ENCODE measurements around the gene ATP2A3.

ATP2A3 gene

GRCh38 chr17:3964203-3965117 is at the start of gene ATP2A3:
ATP2A3 (minus strand) TSS chr17:3964437; CDS start chr17:3964291, 146 bp downstream.
- DNase-seq (ENCODE audit: low spot score): no peak

GRCh38 chr17:4010754-4011153 is 46.5 kb upstream of the ATP2A3 start:
- no peak for DNase-seq (ENCODE audit: low spot score)

GRCh38 chr17:4009186-4009785 is 45.0 kb upstream of the ATP2A3 start:
- DNase-seq (ENCODE audit: low spot score): no peak

- DNase-seq (ENCODE audit: low spot score): no peak
Observed at GRCh38 chr17:4008441-4009185, 44.4 kb upstream of the ATP2A3 start.

DNA sequence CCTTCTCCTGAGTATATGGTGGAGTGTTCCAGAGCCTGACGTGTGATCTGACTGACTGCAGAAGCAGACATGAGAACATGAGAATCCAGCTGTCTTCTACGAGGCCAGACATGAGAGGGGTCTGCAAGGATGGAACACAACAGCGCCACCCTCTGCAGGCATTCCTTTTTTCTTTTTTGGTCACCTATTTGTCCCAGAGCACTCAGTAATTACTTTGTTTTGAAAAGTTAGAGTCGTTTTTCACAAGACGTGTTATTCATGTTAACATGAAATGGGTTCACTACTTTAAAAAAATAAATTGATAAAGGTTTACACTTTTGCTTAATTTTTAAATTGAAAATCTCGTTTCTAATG is 43.8 kb upstream of the ATP2A3 start:
- no peak for DNase-seq (ENCODE audit: low spot score)

DNA sequence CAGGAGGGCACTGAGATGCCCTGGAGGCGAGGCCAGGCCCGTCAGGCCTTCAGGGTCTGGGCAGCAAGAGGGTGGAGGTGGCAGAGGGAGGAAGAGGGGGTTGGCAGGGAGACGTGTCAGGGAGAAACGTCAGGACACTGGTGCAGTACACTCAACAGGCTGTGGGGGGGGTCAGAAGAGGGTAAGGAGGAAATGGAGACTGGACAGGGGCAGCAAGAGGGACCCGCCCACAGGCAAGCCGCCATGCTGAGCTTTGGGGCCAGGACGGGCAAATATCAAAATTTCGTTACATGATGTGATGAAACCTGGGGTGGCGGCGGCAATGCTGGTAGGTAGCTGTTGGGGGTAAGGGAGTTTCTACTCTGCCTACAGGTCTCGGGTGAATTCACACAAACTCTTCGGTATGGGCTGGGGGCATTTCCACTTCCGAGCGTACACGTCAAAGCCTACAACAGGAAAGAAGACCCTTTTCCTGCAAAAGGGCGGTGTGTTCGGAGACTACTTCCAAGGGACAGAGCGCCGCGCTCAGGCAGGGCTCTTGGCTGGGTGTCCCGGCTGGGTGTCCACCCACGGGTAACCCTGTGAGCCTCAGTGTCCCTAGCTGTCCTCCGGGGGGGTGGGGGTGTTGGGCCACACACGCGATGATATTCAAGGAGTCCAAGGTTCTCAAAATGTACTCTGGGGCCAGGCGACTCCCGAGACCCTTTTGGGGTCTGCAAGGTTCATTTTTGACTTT is 43.3 kb upstream of the ATP2A3 start:
- DNase-seq (ENCODE audit: low spot score): no peak

DNA sequence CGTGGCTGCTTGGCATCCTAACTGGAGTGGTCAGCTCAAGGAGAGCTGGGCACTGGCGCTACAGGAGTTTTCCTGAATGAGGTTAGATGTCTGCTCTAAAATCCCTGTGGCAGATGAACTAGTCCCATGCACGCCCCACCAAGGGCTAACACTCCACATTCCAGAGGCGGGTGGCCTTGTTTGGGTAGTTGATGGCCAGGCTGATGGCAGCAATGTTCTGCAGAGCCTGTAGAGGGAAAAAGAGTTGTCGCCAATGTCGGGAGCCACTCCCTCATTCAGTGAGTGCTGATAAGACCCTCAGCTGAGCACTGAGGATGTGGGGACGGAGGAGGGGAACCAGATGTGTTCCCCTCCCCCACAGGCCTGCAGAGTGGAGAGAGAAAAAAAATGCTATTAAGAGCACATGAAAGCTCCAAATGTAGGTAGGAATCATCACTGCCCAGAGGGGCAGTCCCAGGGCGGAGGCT is 42.5 kb upstream of the ATP2A3 start:
- no peak for DNase-seq (ENCODE audit: low spot score)

DNA sequence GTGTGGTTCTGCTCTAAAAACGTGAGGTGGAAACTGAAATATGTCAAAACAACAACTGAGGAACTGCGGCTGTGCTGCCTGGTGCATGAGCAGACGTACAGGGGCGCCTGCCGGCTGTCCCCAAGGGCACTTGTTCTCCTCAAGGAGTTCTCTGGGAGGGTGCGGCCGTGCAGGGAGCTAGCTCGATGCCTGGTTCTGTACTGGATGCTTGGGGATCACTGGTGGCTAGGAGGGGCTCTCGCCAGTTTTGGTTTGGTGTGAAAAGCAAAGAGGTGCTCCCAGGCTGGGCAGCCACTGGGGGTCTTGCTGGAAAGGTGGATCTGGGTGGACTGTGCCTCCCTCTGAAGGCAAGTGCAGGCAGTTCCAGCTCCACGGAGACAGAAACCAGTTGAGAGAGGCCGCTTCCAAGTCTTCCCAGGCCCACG is 41.9 kb upstream of the ATP2A3 start:
- DNase-seq (ENCODE audit: low spot score): no peak

DNA sequence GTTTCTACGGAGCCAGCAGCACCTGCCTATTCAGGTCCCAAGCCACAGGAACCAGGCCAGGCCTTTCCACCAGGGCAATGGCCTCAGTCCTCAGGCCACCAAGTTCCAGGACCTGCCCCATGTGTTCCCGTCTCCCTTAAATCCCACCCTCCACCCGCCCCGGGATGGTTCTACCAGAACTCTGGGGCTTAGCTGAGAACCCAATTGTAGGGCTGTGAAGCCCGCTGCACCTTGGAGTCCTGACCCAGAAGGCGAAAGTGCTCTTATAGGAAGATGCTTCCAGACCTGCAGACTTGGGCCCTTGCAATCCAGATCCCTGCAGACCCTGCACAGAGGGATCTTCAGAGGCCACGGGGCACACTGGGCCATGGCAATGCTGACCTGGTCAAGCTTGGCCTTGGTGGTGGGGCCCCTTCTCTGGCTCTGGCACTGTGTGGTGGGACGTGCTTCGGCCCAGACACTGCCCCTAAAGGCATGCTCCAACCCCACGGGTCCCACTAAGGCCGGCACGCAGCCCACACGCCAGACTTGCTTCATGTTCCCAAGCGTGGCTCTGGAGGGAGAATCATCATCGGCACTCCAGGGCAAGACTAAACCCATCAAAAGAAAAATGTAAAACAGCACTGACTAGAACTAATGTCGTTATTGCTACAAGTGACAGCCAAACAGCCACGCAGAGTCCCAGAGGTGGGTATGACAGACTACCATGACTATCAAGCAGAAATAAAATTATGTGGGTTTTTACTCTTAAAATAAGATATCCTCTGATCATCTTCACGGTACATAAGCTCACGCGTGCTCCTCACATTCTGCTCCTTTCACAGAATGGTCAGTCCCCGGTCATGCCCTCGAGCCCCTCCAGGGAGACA is 41.3 kb upstream of the ATP2A3 start:
- DNase-seq (ENCODE audit: low spot score): no peak

DNA sequence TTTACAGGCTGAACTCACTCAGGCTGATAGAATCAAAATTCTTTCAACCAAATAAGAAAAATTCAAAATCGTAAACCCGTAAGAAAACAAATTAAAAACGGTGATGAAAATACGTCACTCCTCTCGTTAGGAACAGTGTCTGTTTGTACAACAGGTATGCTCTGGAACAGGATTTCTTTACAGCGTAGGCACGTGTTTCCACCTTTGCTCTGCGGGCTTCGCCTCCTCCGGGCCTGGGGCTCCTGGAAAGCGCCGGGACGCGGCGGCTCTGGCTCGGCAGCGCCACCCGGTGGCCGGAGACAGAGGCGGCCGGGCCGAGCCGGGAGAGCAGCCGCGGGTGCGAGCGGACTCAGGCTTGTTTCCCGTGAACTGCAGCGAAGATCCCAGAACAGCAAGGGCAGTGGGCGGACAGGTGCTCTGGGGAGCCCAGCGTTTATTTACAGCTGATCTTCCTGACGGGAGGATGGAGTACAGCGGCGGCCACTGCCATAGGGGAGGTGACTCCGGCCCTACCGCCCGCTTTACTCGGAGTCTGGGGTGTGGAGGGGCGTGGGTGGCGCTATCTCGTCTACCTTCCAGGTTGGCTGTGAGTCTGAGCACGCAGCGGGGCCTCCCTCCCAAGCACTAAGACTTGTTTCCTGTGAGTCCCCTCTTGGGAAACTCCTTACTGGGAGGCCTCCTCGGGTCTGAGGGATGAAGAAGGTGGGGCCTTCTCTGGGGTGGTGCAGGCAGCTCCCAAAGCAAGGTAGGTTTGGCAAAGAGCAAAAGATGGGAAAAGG is 40.5 kb upstream of the ATP2A3 start:
- DNase-seq (ENCODE audit: low spot score): no peak

- no peak for DNase-seq (ENCODE audit: low spot score)
Observed at GRCh38 chr17:4003501-4004421, 39.5 kb upstream of the ATP2A3 start.

DNA sequence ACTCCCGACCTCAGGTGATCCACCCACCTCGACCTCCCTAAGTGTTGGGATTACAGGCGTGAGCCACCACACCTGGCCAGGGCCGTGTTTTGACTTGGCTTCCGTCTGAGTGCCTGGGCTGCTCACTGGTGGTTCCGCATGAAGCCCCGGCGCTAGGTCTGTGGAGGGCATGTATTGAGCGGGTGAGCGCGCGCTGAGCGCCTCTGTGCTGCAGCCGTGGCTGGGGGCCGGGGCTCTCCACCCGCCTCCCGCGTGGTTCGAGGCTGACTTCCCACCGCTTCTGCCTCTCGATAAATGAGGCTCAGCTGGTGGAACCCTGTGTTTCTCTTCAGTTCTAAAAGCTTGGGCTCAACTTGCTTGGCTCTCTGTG is 38.9 kb upstream of the ATP2A3 start:
- no peak for DNase-seq (ENCODE audit: low spot score)

DNA sequence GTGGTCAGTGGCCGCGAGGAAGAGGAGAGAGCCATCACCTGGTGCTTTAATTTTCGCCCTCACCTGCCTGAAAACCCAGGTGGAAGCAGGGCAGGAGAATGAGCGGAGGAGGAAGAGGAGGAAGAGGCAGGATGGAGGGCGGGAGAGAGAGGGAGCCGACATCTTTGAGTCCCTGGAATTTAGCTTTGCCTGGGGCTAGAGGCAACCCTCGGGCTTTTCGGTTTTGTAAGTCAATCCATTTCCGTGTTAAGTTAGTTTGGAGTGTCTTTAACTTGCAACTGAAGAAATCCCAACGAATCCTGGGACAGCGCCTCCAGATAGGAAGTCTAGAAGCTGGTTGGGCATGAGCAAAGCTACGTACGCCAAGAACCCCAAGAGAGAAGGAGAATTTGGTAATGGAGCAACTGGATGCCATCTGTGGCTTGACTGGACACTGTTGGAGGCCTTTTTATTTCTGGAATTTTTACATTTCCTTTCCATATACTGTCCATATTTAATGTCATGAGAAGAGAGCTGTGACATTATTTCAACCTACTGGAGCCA is 36.9 kb upstream of the ATP2A3 start:
- DNase-seq (ENCODE audit: low spot score): no peak

GRCh38 chr17:3998436-3998835 is 34.2 kb upstream of the ATP2A3 start:
- DNase-seq (ENCODE audit: low spot score): no peak

DNA sequence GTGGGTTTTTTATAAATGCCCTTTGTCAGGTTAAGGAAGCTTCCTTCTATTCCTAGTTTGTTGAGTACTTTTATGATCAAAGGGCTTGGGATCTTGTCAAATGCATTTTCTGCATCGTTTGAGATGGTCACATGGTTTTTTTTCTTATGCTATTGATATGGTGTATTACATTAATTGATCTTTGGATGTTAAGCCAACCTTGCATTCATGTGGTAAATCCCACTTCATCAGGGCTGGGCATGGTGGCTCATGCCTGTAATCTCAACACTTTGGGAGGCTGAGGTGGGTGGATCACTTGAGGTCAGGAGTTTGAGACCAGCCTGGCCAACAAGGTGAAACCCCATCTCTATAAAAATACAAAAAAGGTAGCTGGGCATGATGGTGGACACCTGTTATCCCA is 30.8 kb upstream of the ATP2A3 start:
- DNase-seq (ENCODE audit: low spot score): no peak

GRCh38 chr17:3994221-3994576 is 30.0 kb upstream of the ATP2A3 start:
- DNase-seq (ENCODE audit: low spot score): no peak

DNA sequence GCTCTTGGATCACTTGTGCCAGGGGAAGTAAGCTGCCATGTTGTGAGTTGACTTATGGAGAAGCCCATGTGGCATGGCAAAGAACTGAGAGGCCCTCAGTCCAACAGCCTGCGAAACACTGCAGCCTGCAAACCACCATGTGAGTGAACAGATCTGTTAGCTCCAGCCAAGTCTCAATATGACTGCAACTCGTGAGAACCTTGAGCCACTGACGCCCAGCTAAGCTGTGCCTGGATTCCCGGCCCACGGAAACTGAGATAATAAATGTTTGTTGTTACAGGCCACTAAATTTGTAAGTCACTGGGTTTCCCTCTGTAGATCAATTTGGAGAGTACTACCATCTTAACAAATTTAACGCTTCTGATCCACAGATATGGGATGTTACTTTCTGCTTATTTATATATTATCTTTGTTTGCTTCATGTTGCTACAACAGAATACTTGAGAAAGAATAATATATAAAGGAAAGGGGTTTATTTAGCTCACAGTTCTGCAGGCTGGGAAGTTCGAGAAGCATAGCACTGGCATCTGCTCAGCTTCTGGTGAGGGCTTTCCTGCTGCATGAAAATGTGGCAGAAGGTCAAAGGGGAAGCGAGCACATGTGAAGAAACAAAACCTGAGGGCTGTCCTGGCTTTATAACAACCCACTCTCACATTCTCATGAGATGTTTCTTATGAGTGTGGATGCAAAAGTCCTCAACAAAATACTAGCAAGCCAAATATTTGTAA is 29.4 kb upstream of the ATP2A3 start:
- no peak for DNase-seq (ENCODE audit: low spot score)

GRCh38 chr17:3992370-3992769 is 28.1 kb upstream of the ATP2A3 start:
- DNase-seq (ENCODE audit: low spot score): peak; percentile 9
